GM12864 (cell line): Measurements from ENCODE around the gene CLDN19.

Experiments
- DNase-seq: peaks from one replicate; pipeline ENCODE4 v3.0.0-alpha.2; 2011; ENCODE audit warnings: low read depth
- H3K4me3 ChIP-seq: 2 replicates; pipeline ENCODE4 v1.5.1; 2011; ENCODE audit warnings: mild to moderate bottlenecking, low read depth, low read length, control low read depth
- TF ChIP-seq, protein P1 (sequence below): IDR thresholded peaks from 2 replicates; pipeline ENCODE4 v1.5.1; 2011; ENCODE audit warnings: low read depth, mild to moderate bottlenecking, moderate library complexity, low read length, control low read depth, inconsistent platforms; ENCODE audit errors: missing control alignments

Gene CLDN19

DNA sequence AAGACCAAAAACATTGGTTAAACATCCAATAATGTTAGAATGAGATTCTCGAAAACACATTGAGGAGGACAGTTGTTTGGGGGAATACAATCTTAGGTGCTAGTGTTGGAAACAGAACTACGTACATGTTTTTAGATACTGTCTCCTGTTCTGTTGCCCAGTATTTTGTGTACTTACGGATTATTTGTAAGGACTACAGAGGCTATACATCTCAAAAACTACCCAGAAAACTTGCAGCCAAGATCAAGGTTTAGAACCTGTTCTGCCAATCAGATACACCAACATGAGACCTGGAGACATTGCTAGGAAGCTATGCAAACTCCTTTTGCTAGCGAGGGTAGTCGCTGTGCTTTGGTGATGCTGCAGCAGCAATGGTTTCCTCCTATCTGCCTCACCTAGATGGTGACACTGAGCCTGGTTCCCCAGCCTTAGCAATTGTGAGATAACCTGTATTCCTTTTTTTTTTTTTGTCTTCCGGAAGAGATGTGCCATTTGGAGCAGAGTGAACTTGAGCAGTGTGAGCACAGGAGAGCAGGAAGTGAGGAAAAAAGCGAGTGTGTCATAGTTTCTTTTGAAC lies 36.1 kb downstream of the CLDN19 start:
- no peak overlapping the region for H3K4me3 ChIP-seq
- TF ChIP-seq, protein P1, sequence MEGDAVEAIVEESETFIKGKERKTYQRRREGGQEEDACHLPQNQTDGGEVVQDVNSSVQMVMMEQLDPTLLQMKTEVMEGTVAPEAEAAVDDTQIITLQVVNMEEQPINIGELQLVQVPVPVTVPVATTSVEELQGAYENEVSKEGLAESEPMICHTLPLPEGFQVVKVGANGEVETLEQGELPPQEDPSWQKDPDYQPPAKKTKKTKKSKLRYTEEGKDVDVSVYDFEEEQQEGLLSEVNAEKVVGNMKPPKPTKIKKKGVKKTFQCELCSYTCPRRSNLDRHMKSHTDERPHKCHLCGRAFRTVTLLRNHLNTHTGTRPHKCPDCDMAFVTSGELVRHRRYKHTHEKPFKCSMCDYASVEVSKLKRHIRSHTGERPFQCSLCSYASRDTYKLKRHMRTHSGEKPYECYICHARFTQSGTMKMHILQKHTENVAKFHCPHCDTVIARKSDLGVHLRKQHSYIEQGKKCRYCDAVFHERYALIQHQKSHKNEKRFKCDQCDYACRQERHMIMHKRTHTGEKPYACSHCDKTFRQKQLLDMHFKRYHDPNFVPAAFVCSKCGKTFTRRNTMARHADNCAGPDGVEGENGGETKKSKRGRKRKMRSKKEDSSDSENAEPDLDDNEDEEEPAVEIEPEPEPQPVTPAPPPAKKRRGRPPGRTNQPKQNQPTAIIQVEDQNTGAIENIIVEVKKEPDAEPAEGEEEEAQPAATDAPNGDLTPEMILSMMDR = no peak
- no peak for DNase-seq

DNA sequence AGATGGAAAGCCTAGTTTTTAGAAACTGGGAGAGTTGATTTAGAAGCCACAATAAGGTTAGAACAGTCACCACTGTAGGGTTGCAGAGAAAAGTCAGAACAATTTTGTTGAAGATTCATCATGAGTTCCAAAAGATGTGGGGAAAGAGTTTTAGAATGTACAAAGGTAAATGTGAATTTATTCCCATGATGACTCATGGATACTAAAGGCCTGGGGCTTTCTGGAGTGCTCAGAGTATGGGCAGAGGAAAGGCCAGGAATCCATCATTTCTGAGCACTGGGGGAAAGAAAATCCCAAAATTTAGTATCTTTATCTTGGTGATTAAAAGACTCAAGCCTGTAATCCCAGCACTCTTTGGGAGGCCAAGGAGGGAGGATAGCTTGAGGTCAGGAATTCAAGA lies 40.0 kb downstream of the CLDN19 start:
- H3K4me3 ChIP-seq = no peak overlapping the region
- TF ChIP-seq, protein P1 = no peak
- DNase-seq = no peak

DNA sequence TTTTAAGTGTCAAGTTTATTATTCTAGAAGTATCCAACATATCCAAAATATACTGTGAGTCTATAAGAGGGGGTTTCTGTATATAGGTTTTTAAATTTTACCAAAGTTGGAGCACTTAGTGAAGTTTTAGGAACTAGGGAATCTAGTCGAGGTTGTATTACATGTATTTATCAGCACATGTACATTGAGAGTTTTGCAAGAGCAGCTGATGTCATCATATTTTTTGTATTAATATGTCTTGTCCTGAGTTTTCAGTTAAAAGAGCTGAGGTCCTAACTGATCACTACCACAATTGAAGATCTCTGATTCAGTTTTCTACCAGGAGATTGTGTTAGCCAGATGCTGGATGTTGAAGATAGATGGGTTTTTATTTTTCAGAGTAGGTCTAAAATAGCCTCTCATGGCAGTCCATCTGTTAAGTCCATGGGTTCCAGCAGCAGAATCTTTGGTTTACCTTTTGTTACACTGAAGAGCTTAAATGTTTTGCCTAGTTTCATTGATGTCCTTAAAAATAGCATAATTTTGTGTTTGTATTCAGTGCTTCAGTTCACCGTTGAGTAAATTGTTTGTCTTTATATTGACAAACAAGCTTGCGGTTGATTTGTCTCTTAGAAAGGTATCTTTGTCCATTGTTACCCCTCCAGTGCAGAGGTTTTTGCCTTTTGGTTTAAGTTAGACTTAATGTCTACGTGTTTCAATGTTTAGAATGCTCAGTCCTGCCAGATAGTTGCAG lies 41.8 kb downstream of the CLDN19 start:
- no peak overlapping the region for H3K4me3 ChIP-seq
- TF ChIP-seq, protein P1 = no peak

DNA sequence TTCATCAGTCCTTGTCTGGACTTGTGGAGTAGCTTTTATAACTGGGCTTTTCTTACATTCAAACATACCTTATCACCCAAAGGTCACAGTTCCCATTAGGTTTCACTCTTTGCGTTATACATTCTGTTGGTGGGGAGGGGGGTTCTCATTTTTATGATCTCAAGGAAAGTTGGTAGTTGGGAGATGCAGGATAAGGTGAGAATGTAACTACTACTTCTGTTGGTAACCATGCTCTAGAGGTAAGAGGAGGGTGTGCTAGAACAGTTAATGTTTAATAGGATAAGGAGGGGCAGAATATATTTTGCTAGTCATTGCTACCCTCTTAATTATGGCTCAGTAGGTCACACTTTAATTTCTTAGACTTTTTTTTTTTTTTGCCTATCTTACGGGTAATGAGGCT lies 47.1 kb downstream of the CLDN19 start:
- no peak overlapping the region for H3K4me3 ChIP-seq
- DNase-seq = no peak
- TF ChIP-seq, protein P1 = no peak

More for the DNA sequence above, 41.8 kb downstream of the CLDN19 start:
- no peak for DNase-seq

DNA sequence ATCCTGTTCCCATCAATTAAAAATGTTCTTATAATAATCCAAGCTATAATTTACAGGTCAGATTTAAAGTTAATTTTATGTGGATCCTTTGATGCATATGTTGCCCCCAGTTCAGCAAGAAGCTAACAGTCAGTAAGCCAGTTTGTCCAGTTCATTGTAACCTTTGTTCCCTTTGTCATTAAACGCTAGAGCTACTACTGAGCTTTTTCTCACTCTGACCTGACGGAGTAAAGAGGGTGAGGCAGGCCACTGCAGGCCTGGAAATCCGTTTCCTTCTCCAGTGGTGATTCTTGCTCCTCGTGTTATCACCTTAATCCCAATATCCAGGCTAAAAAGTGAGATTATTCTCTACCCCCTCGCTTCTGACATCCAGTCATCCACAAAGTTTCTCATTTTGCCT lies 47.6 kb downstream of the CLDN19 start:
- TF ChIP-seq, protein P1 = no peak
- H3K4me3 ChIP-seq = no peak overlapping the region
- DNase-seq = no peak

DNA sequence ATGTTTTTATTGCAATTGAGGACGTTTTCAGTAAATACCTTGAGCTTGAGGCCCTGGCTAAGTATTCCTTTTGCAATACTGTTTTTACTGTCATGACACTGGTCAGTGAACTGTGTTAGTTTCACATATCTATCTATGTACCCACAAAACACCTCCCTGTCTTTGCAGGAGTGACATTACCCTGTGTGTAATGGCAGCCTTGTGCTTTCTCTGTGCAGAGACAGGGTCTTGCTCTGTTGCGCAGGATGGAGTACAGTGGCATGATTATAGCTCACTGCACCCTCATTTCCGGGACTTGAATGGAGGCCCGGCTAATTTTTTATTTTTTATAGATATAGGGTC lies 48.9 kb downstream of the CLDN19 start:
- TF ChIP-seq, protein P1 = no peak
- no peak overlapping the region for H3K4me3 ChIP-seq
- DNase-seq = no peak
